Measurements from ENCODE around the gene BCR. TPM values are rescaled to one million over a fixed set of nuclear protein-coding genes. Genes with fewer than 3 reads are reported as not detected.

BCR gene
- total RNA-seq, 1 experiment from 2014 or later = 28.1 TPM

DNA sequence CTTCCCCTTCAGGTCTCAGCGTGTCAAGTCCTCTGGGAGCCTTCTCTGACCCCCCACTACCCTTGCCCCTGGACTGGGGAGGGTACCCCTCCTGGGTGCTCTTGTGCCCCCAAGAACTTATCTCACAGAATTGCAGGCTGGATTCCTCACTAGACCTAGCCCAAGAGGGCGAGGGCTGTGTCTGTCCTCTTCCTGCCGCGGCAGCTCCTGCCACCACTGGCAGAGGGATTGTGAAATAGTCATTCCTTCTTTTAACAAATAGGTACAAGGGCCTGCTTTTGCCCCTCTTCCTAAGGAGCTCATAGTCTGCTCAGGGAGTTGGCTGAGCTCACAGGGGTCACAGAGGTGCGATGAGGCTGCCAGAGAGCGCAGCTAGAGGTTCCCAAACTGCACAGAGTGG is 29.5 kb upstream of the BCR start:
- DNase-seq (ENCODE audit: low spot score) = no peak

DNA sequence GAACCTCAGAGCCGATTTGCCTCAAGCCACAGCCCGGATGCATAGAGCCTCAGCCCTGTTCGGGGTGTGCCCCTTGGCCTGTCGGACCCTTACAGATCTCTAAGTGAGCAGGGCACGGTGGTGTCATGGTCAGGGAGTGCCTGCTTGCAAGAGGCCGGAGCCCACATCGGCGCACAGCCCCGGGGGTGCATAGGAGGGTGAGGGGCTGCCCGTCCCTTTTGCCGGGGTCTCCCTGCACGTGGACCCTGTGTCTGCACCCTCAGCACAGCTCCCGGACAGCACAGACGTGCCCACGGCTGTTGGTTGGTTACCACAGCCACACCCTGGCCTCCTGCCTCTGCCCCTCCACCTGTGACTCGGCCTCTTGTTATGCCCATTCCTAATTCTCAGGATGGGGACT is 28.5 kb upstream of the BCR start:
- no peak for DNase-seq (ENCODE audit: low spot score)

DNA sequence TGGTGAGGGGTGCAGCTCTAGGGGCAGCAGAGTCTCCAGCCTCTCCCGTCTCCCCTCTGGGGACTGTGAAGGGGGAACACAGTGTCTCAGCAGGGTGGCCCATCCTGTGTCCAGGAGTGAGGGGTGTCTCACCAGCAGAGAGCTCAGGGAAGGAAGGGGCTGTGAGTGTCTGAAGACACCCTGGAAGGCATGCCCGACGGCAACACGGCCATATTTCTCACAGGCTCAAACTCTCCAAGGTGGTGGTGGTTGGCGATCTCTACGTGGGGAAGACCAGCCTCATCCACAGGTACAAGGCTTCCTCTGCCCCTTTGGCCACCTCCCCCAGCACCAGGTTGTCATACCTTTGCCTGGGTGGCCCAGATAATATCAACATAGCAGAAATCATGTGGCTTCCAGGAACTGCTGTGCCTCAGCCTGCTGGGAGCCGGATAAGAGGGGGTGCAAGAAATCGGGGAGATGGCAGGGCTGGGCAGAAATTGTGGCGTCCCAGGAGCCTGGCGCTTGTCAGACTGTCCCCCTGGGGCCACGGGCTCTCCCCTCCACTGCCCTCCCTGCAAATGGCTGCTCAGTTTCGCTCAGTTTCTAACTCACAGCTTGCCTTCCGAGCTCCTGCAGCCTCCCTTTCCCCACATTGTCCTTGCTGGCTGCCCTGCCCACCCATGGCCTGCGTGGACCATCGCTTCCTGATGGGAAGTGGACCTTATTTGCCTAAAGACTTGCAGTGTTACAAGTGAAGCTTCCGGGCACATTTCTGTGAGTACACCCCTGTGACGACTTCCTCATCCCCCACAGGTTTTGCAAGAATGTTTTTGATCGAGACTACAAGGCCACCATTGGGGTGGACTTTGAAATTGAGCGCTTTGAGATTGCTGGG is 27.8 kb upstream of the BCR start:
- DNase-seq (ENCODE audit: low spot score) = no peak

DNA sequence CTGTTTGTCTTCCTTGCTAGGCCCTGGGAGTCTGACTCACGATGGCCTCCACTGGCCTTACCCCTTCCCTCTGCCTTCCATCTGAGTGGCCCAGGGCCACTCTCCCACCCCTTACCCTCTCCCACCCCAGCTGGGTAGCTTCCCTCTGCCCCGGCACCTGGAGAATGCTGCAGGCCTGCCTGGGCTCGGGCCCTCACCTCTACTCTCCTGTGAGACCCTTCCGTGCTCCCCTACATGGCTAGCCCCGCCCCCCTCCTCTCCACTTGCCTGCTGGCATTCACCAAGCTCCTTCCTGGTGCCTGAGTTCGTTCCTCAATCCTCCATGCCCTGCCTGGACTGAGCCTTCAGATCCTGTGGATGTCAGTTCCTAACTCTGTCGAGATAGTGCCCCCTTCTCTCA is 26.3 kb upstream of the BCR start:
- DNase-seq (ENCODE audit: low spot score) = no peak

DNA sequence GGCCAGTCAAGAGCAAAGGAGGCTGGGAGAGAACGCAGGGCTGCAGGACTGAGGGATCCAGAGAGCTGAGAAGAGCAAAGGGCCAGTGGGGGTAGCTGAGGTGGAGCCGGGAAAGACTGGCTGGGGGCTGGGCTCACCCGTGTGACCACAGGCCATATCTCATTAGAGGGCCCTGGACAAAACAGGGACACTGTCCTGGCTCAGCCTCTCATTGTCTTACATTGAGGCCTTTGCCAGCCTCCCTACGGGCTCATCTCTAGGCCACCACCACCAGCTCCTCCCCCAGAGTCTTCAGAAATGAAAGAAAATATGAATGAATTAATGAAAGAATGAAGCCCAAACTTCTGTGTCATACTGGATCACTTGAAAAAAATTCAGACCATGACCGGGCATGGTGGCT is 25.8 kb upstream of the BCR start:
- no peak for DNase-seq (ENCODE audit: low spot score)

GRCh38 chr22:23155143-23155542 is 25.2 kb upstream of the BCR start:
- DNase-seq (ENCODE audit: low spot score) = no peak

GRCh38 chr22:23155831-23156230 is 24.5 kb upstream of the BCR start:
- no peak for DNase-seq (ENCODE audit: low spot score)

- DNase-seq (ENCODE audit: low spot score) = no peak
Observed at GRCh38 chr22:23156286-23156685, 24.0 kb upstream of the BCR start.

DNA sequence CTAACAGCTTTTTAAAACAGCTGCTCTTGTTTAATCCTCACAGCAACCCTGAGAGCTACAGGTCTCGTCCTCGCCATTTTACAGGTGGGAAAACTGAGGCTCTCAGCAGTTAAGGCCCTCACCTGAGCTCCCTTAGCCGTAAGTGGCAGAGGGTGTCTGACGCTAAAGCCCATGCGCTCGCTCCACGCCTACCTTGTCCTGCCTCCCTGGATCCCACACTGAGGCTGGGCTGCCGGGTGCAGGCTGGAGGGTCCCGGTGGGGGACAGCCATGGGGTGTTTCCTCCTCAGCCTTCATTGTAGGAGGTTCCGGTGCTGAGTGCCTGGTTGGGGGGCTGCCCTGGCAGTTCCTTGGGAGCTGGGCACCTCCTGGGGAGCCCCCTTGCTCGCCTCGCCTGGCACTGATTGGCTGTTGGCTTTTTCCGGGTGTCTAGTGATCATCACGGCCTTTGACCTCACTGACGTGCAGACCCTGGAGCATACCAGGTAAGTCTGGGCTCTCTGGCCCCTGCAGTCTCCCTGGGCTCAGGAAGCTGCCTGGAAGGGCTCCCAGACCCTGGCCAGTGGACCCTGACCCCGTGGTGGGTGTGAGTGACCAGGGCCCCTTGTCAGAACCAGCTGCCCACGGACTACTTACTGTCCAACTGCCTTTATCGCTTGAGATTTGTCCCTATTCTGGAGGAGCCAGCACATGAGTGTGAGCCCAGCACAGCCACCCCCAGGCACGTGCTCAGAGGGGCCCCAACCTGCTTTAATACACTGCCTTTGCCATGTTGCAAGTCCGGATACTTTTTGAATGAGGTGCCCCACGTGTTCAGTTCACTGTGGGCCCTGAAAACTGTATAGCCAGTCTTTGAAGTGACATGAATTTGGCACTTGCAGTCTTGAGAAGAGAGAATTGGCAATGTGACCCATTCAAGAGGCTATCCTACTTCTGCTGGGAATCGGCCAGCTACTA is 22.5 kb upstream of the BCR start:
- no peak for DNase-seq (ENCODE audit: low spot score)

GRCh38 chr22:23158516-23159290 is 21.6 kb upstream of the BCR start:
- DNase-seq (ENCODE audit: low spot score) = no peak

GRCh38 chr22:23159291-23159630 is 21.0 kb upstream of the BCR start:
- DNase-seq (ENCODE audit: low spot score) = no peak

DNA sequence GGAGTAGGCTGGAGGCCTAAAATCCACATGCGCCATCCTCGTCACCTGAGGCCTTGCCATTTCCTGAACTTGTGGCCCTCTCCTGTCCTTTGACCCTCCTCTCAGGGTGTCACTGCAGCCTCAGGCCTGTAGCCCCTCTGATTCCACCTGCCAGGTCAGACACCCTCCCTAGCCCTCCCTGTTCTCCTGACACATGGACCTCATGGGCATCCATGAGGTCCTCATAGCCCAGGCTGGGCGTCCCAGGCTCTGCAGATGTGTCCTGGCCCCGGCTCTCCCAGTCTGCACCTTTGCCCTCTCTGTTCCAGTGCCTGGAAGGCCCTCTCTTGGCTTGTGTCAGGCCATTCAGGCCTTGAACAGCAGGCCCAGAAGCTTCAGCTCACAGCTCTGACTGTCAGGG is 19.3 kb upstream of the BCR start:
- DNase-seq (ENCODE audit: low spot score) = no peak

DNA sequence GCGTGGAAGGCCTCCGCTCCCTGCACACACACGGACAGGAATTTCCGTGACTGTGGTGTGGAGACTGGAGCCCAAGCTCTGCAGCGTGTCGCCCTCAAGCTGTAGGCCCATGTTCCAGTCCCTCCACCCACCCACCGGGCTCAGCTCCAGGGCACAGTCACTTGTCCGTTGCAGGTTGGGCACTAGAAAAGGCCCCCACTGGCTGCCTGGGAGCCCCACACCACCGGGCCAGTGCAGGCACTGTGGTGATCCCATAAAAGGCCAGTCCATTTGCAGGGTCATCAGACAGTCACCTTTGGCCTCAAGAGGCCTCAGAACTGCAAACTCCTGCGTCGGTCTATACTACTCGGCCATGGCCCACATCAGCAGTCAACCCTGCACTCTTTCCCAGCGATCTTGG is 18.7 kb upstream of the BCR start:
- no peak for DNase-seq (ENCODE audit: low spot score)

GRCh38 chr22:23163665-23164064 is 16.6 kb upstream of the BCR start:
- DNase-seq (ENCODE audit: low spot score) = no peak

GRCh38 chr22:23164091-23164490 is 16.2 kb upstream of the BCR start:
- no peak for DNase-seq (ENCODE audit: low spot score)

- DNase-seq (ENCODE audit: low spot score) = no peak
Observed at GRCh38 chr22:23166042-23166831, 14.1 kb upstream of the BCR start.

- DNase-seq (ENCODE audit: low spot score) = no peak
Observed at GRCh38 chr22:23166841-23167616, 13.3 kb upstream of the BCR start.

DNA sequence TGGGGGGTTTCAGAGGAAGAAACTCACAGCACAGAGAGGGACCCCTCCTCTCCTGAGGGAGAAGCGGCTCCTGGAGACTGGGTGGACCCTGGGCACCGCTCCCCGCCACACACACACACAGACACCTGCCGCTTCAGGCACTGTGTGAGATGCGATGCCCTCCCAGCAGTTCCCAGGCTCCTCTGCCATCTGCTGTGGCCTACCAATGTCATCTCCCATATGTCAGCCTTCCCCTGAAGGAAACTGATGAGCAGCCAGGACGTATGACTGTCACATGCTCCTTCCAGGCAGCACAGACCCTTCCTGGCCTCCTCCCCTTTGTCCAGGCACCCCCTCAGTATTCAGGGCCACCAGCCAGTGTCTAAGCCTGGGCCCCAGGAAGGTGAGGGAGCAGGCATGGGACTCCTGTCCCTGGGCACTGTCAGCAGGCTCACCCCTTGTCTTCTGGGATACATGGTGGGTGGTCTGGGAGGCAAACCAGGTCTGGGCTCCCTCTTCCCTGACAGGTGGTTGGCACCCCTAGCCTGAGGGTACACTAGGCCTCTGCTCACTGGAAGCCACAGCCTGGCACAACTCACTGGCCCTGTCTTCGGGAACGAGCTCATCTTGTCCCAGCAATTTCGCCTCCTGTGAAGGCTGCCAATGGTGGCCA is 11.8 kb upstream of the BCR start:
- DNase-seq (ENCODE audit: low spot score) = no peak

GRCh38 chr22:23169043-23169406 is 11.3 kb upstream of the BCR start:
- no peak for DNase-seq (ENCODE audit: low spot score)
